ENCODE results near the gene TBC1D4. TPM values are rescaled to one million over a fixed set of nuclear protein-coding genes. Genes with fewer than 3 reads are reported as not detected.

TBC1D4 gene
- total RNA-seq, 1 experiment from 2014 or later, result 5.5 TPM

DNA sequence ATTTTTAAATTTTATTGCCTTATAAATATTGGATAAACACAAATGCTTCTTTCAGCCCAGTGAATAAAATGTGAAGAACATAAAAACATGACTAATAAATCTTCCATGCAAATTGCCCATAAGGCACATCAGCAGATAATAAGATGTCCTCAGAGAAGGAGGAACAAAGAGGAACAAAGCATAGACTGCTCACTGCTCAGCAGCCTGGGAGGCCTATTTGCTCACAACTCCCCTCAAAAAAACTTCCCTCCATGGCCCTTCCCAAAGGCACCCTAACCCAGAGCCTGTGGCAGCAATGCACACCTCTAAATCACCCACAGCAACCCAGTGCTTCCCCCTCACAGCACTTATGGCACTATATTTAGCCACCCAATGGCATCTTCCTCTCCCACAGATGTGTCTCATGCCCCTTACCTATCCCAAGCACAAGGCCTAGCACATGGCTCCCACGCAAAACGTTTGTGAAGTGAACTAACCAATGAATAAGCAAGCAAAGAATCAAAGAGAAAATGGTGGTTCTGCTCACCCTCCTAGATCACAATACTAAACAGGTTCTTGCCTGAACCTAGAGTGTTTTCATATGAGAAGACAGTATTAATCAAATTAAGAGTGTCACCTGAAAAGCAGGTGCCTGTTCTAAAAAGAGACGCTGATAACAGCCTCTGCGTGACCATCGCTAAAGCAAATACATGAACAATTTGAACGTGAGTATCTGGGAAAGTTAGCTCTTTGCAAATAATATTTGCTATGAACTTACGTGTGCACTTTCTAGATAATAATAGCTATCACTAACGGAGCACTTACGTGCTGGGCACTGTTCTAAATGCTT lies 96.9 kb downstream of the TBC1D4 start:
- TF ChIP-seq, protein P1, sequence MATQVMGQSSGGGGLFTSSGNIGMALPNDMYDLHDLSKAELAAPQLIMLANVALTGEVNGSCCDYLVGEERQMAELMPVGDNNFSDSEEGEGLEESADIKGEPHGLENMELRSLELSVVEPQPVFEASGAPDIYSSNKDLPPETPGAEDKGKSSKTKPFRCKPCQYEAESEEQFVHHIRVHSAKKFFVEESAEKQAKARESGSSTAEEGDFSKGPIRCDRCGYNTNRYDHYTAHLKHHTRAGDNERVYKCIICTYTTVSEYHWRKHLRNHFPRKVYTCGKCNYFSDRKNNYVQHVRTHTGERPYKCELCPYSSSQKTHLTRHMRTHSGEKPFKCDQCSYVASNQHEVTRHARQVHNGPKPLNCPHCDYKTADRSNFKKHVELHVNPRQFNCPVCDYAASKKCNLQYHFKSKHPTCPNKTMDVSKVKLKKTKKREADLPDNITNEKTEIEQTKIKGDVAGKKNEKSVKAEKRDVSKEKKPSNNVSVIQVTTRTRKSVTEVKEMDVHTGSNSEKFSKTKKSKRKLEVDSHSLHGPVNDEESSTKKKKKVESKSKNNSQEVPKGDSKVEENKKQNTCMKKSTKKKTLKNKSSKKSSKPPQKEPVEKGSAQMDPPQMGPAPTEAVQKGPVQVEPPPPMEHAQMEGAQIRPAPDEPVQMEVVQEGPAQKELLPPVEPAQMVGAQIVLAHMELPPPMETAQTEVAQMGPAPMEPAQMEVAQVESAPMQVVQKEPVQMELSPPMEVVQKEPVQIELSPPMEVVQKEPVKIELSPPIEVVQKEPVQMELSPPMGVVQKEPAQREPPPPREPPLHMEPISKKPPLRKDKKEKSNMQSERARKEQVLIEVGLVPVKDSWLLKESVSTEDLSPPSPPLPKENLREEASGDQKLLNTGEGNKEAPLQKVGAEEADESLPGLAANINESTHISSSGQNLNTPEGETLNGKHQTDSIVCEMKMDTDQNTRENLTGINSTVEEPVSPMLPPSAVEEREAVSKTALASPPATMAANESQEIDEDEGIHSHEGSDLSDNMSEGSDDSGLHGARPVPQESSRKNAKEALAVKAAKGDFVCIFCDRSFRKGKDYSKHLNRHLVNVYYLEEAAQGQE (IDR thresholded peaks at IDR 0.05; ENCODE audit: insufficient read depth in 1 of 2, low read depth in 2 of 2, low read length in 1 of 2), result no peak
- TF ChIP-seq, protein P2, sequence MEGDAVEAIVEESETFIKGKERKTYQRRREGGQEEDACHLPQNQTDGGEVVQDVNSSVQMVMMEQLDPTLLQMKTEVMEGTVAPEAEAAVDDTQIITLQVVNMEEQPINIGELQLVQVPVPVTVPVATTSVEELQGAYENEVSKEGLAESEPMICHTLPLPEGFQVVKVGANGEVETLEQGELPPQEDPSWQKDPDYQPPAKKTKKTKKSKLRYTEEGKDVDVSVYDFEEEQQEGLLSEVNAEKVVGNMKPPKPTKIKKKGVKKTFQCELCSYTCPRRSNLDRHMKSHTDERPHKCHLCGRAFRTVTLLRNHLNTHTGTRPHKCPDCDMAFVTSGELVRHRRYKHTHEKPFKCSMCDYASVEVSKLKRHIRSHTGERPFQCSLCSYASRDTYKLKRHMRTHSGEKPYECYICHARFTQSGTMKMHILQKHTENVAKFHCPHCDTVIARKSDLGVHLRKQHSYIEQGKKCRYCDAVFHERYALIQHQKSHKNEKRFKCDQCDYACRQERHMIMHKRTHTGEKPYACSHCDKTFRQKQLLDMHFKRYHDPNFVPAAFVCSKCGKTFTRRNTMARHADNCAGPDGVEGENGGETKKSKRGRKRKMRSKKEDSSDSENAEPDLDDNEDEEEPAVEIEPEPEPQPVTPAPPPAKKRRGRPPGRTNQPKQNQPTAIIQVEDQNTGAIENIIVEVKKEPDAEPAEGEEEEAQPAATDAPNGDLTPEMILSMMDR (IDR thresholded peaks at IDR 0.05), result no peak
- TF ChIP-seq POLR2AphosphoS5 (IDR thresholded peaks at IDR 0.05; ENCODE audit: low read depth, low read length) (no peak), SIN3A (IDR thresholded peaks at IDR 0.05; ENCODE audit: borderline replicate concordance, insufficient read depth, low read depth, low read length) (no peak), TCF7L2 (IDR thresholded peaks at IDR 0.05; ENCODE audit: low read depth, low read length) (no peak)
- in situ Hi-C loops (cut with HindIII; ENCODE audit: low pct_unique_long_range_greater_than_20kb, low sequenced_read_pairs), result no loop called here
- intact Hi-C loops (cut with micrococcal nuclease; ENCODE audit: unreplicated experiment), result no loop called here
- CTCF ChIA-PET, result no interaction called here
- Histone ChIP-seq H3K9me3 (ENCODE audit: control insufficient read depth, insufficient read depth, low read depth, low read length) (no peaks in the 10 kb centered on the region), H3K4me3 (ENCODE audit: low read depth in 2 of 2, low read length in 2 of 2) (no peak overlapping the region), H3K4me1 (ENCODE audit: control insufficient read depth, insufficient read depth, low read length) (no peaks in the 10 kb centered on the region), H3K27ac (ENCODE audit: low read length) (no peak overlapping the region), H3K27me3 (ENCODE audit: control insufficient read depth, insufficient read depth, low read length) (no peaks in the 10 kb centered on the region), H3K36me3 (ENCODE audit: control insufficient read depth, insufficient read depth, low read length) (no peaks in the 10 kb centered on the region)
- POLR2A ChIA-PET, result no interaction called here
- no TSS peak for BruUV-seq (replicated peaks)
- DNase-seq (ENCODE audit: low read depth, low spot score) (no peak), ATAC-seq (no peak)

- no peaks in the 10 kb centered on the region for H3K36me3 ChIP-seq (ENCODE audit: control insufficient read depth, insufficient read depth, low read length)
- no peaks in the 10 kb centered on the region for H3K4me1 ChIP-seq (ENCODE audit: control insufficient read depth, insufficient read depth, low read length)
- H3K9me3 ChIP-seq (ENCODE audit: control insufficient read depth, insufficient read depth, low read depth, low read length), result no peaks in the 10 kb centered on the region
- BruUV-seq (replicated peaks), result no TSS peak
- intact Hi-C loops (cut with micrococcal nuclease; ENCODE audit: unreplicated experiment), result no loop called here
- H3K27ac ChIP-seq (ENCODE audit: low read length), result no peak overlapping the region
- no peak overlapping the region for H3K4me3 ChIP-seq (ENCODE audit: low read depth in 2 of 2, low read length in 2 of 2)
- in situ Hi-C loops (cut with HindIII; ENCODE audit: low pct_unique_long_range_greater_than_20kb, low sequenced_read_pairs), result no loop called here
- no peak for DNase-seq (ENCODE audit: low read depth, low spot score)
- TF ChIP-seq SIN3A (IDR thresholded peaks at IDR 0.05; ENCODE audit: borderline replicate concordance, insufficient read depth, low read depth, low read length), result no peak
- no peak for TF ChIP-seq TCF7L2 (IDR thresholded peaks at IDR 0.05; ENCODE audit: low read depth, low read length)
- no peak for TF ChIP-seq POLR2AphosphoS5 (IDR thresholded peaks at IDR 0.05; ENCODE audit: low read depth, low read length)
- TF ChIP-seq, protein P1 (IDR thresholded peaks at IDR 0.05; ENCODE audit: insufficient read depth in 1 of 2, low read depth in 2 of 2, low read length in 1 of 2), result no peak
- TF ChIP-seq, protein P2 (IDR thresholded peaks at IDR 0.05), result no peak
- CTCF ChIA-PET, result no interaction called here
- no peaks in the 10 kb centered on the region for H3K27me3 ChIP-seq (ENCODE audit: control insufficient read depth, insufficient read depth, low read length)
- no peak for ATAC-seq
- POLR2A ChIA-PET, result no interaction called here
Observed at GRCh38 chr13:75383064-75383715, 98.8 kb downstream of the TBC1D4 start.

Measured in Panc1 (cell line).